ENCODE data around the gene VPS18.

- TF ChIP-seq CTCF (conservative IDR thresholded peaks at IDR 0.05 in 1 of 2, IDR thresholded peaks at IDR 0.05 in 1 of 2; ENCODE audit: low read depth in 1 of 2, low read length in 2 of 2) (no peak), EZH2 (IDR thresholded peaks at IDR 0.05; ENCODE audit: low read length, missing control alignments) (no peak)
Measured at GRCh38 chr15:40952901-40953712, 58.9 kb downstream of the VPS18 start, which contains the start of gene CHAC1.
